ENCODE results near the gene IL23A. TPM values are rescaled to one million over a fixed set of nuclear protein-coding genes. Genes with fewer than 3 reads are reported as not detected.

Gene IL23A
- total and polyA plus RNA-seq, 12 donors, result 0.29 to 1.3 (median 0.64) TPM; not detected in 5

GRCh38 chr12:56300644-56301464 is 37.8 kb upstream of the IL23A start:
- no peaks in the 10 kb centered on the region for H3K27me3 ChIP-seq
- peak overlapping the region; percentile 84 to 95 (median 91) for H3K27ac ChIP-seq
- H3K36me3 ChIP-seq (replicated peaks in 1 of 2), result peaks cover 0 to 10% of the 10 kb centered on the region in 2 donors
- TF ChIP-seq POLR2A (IDR thresholded peaks at IDR 0.05), result no peak
- no peak for TF ChIP-seq CTCF (IDR thresholded peaks at IDR 0.05)
- DNase-seq, result peak in 3 of 7 donors; percentile 21 to 36 (median 31)
- no peaks in the 10 kb centered on the region for H3K9me3 ChIP-seq (replicated peaks in 1 of 3)
- intact Hi-C loops (cut with DNase I), result no loop called here
- peak overlapping the region in 3 of 4 donors; percentile 33 to 89 (median 84) for H3K4me3 ChIP-seq
- peaks cover 48 to 61% of the 10 kb centered on the region in 2 donors for H3K4me1 ChIP-seq (replicated peaks in 1 of 2)
- 27 to 40% (median 29%) methylated on average over 21 of the region's 21 CpGs for WGBS, 4 donors

- TF ChIP-seq CTCF (IDR thresholded peaks at IDR 0.05) (no peak), POLR2A (IDR thresholded peaks at IDR 0.05) (no peak)
- DNase-seq, result no peak
- Histone ChIP-seq H3K9me3 (replicated peaks in 1 of 3) (no peaks in the 10 kb centered on the region), H3K27ac (no peak overlapping the region), H3K27me3 (no peaks in the 10 kb centered on the region), H3K4me3 (no peak overlapping the region), H3K36me3 (replicated peaks in 1 of 2) (peaks cover 0 to 24% of the 10 kb centered on the region in 2 donors), H3K4me1 (replicated peaks in 1 of 2) (peaks cover 18 to 29% of the 10 kb centered on the region in 2 donors)
- WGBS, 4 donors, result 89 to 100% (median 90%) methylated on average over 3 of the region's 3 CpGs
- intact Hi-C loops (cut with DNase I), result no loop called here
These were observed 34.4 kb upstream of the IL23A start for GRCh38 chr12:56304276-56304675.

DNA sequence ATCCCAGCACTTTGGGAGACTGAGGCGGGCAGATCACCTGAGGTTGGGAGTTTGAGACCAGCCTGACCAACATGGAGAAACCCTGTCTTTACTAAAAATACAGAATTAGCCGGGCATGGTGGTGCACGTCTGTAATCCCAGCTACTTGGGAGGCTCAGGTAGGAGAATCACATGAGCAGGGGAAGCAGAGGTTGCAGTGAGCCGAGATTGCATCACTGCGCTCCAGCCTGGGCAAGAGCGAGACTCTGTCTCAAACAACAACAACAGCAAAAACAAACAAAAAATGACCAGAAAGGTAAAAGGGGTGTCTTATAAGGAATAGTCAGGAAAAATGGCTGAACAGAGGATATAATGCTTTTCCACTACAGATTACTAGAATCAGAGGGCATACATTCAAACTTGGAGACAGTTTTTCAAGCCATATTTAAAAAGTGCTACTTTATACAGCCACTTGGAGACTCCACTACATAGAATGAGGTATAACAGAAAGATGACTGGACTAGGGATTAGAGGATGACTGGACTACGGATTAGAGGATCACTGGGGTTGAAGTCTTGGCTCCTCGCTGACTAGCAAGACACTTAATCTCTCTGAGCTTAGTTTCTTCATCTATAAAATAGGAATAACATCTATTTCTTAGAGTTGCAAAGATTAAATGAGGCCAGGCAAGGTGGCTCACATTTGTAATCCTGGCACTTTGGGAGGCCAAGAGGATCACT is 33.7 kb upstream of the IL23A start:
- Histone ChIP-seq H3K4me3 (no peak overlapping the region), H3K4me1 (replicated peaks in 1 of 2) (peaks cover 16 to 27% of the 10 kb centered on the region in 2 donors), H3K27me3 (no peaks in the 10 kb centered on the region), H3K36me3 (replicated peaks in 1 of 2) (peaks cover 0 to 31% of the 10 kb centered on the region in 2 donors), H3K27ac (no peak overlapping the region), H3K9me3 (replicated peaks in 1 of 3) (no peaks in the 10 kb centered on the region)
- DNase-seq, result no peak
- WGBS, 4 donors, result 92 to 93% (median 93%) methylated on average over 8 of the region's 8 CpGs
- intact Hi-C loops (cut with DNase I), result no loop called here
- TF ChIP-seq POLR2A (IDR thresholded peaks at IDR 0.05) (no peak), CTCF (IDR thresholded peaks at IDR 0.05) (no peak)

DNA sequence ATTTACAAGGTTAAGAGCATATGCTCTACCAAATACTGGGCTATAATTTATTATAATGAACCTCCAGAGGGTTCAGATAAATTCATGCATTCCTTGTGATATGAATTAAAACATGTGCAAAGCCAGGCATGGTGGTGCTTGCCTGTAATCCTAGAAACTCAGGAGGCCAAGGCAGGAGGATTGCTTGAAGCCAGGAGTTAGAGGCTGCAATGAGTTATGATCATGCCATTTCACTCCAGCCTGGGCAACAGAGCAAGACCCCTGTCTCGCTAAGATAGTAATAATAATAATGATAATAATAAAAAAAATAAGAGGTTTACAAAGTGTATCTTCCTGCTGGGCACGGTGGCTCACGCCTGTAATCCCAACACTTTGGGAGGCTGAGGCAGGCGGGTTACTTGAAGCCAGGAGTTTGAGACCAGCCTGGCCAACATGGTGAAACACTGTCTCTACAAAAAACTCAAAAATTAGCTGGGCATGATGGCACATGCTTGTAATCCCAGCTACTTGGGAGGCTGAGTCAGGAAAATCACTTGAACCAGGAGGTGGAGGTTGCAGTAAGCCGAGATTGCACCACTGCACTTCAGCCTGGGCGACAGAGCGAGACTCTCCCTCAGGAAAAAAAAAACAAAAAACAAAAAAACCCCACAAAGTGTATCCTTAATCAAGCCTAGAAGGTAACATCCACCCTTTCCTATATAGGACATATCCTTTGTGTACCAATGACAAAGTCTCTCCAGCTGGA is 31.3 kb upstream of the IL23A start:
- no peaks in the 10 kb centered on the region for H3K27me3 ChIP-seq
- TF ChIP-seq CTCF (IDR thresholded peaks at IDR 0.05), result no peak

More for the DNA sequence above, 31.3 kb upstream of the IL23A start:
- DNase-seq, result no peak
- H3K4me3 ChIP-seq, result no peak overlapping the region
- WGBS, 4 donors, result 95 to 97% (median 96%) methylated on average over 7 of the region's 7 CpGs
- H3K27ac ChIP-seq, result no peak overlapping the region
- no peaks in the 10 kb centered on the region for H3K9me3 ChIP-seq (replicated peaks in 1 of 3)
- H3K4me1 ChIP-seq (replicated peaks in 1 of 2), result peaks cover 0 to 8% of the 10 kb centered on the region in 2 donors
- intact Hi-C loops (cut with DNase I), result no loop called here
- H3K36me3 ChIP-seq (replicated peaks in 1 of 2), result peaks cover 0 to 50% of the 10 kb centered on the region in 2 donors
